ENCODE measurements around the gene ANKRD62. TPM values are rescaled to one million over a fixed set of nuclear protein-coding genes. Genes with fewer than 3 reads are reported as not detected.
"Not testable (repeated sequence)": the region's sequence is repeated elsewhere in the genome, so short reads cannot be mapped to it uniquely, and the experiment has no call there.

Gene ANKRD62
- total and polyA plus RNA-seq, 7 donors: 0.03 to 0.55 TPM; not detected in 5

GRCh38 chr18:12064086-12064763, 29.4 kb upstream of the ANKRD62 start:
- no peaks in the 10 kb centered on the region for H3K27me3 ChIP-seq
- intact Hi-C loops (cut with DNase I): no loop called here
- WGBS, 2 donors: 88 to 91% methylated on average over 7 of the region's 7 CpGs

DNA sequence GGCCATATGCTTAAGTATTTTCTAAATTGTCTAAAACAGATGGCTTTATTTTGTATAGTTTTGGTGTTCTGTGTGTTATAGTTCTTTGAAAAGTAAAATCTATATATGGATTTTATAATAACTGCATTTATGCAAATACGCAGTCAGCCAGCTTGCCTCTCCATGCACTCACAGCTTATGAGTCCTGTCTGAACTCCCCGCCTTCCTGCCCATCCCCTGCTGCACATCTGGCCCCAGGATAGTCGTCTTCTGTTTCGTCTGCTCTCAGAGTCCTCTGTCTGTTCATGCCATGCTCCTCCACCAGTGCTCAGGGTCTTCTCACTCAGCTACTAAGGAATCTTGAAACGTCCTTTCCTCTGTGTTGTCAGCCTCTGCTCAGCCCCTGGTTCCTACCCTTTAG, 28.2 kb upstream of the ANKRD62 start:
- no peaks in the 10 kb centered on the region for H3K36me3 ChIP-seq
- no peak overlapping the region for H3K4me3 ChIP-seq
- no peak for DNase-seq
- no peak overlapping the region for H3K27ac ChIP-seq
- no peaks in the 10 kb centered on the region for H3K9me3 ChIP-seq
- intact Hi-C loops (cut with DNase I): no loop called here
- TF ChIP-seq POLR2AphosphoS5 (IDR thresholded peaks at IDR 0.05) (no peak), EP300 (IDR thresholded peaks at IDR 0.05) (no peak), POLR2A (IDR thresholded peaks at IDR 0.05) (no peak), CTCF (IDR thresholded peaks at IDR 0.05) (no peak)
- no peaks in the 10 kb centered on the region for H3K4me1 ChIP-seq
- WGBS, 2 donors: 74 to 75% methylated on average over 5 of the region's 5 CpGs
- no peaks in the 10 kb centered on the region for H3K27me3 ChIP-seq

More at GRCh38 chr18:12064086-12064763, 29.4 kb upstream of the ANKRD62 start:
- H3K4me1 ChIP-seq: no peaks in the 10 kb centered on the region
- no peak for DNase-seq
- H3K4me3 ChIP-seq: no peak overlapping the region
- no peaks in the 10 kb centered on the region for H3K36me3 ChIP-seq
- TF ChIP-seq CTCF (IDR thresholded peaks at IDR 0.05) (no peak), EP300 (IDR thresholded peaks at IDR 0.05) (no peak), POLR2AphosphoS5 (IDR thresholded peaks at IDR 0.05) (no peak), POLR2A (IDR thresholded peaks at IDR 0.05) (no peak)
- H3K27ac ChIP-seq: no peak overlapping the region
- no peaks in the 10 kb centered on the region for H3K9me3 ChIP-seq

- intact Hi-C loops (cut with DNase I): no loop called here
- DNase-seq: peak; percentile 61
- Histone ChIP-seq H3K9me3 (no peaks in the 10 kb centered on the region), H3K27ac (no peak overlapping the region), H3K4me3 (no peak overlapping the region), H3K27me3 (no peaks in the 10 kb centered on the region), H3K36me3 (no peaks in the 10 kb centered on the region), H3K4me1 (no peaks in the 10 kb centered on the region)
- WGBS, 2 donors: 97% methylated on average over 47 of the region's 47 CpGs
- TF ChIP-seq EP300 (IDR thresholded peaks at IDR 0.05): no peak
- TF ChIP-seq CTCF (IDR thresholded peaks at IDR 0.05): no peak
- no peak for TF ChIP-seq POLR2A (IDR thresholded peaks at IDR 0.05)
- TF ChIP-seq POLR2AphosphoS5 (IDR thresholded peaks at IDR 0.05): no peak
These were observed 26.6 kb upstream of the ANKRD62 start for GRCh38 chr18:12066910-12067511.

DNA sequence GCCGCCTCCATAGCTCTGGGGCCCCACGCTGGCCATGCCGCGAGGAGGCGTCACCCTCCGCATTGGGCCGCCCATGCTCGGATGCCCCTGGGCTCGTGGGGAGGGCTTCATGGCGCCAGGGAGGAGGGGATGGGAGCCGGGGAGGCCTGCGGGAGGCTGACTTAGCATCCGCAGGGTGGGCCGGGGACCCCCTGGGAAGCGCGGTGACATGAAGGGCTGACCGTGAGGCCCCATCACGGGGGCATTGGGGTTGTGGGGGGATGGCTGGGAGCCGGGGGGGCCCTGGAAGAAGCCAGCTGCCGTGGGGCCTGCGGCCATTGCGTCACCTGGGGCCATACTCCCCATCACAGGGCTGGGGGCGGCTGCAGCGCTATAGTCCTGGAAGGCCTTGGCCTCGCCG, 26.0 kb upstream of the ANKRD62 start:
- intact Hi-C loops (cut with DNase I): no loop called here
- H3K9me3 ChIP-seq: no peaks in the 10 kb centered on the region
- H3K4me1 ChIP-seq: no peaks in the 10 kb centered on the region
- WGBS, 2 donors: 96 to 97% methylated on average over 26 of the region's 26 CpGs
- H3K27ac ChIP-seq: no peak overlapping the region
- H3K36me3 ChIP-seq: no peaks in the 10 kb centered on the region
- H3K27me3 ChIP-seq: no peaks in the 10 kb centered on the region
- H3K4me3 ChIP-seq: no peak overlapping the region
- TF ChIP-seq POLR2A (IDR thresholded peaks at IDR 0.05) (no peak), EP300 (IDR thresholded peaks at IDR 0.05) (no peak), CTCF (IDR thresholded peaks at IDR 0.05) (no peak), POLR2AphosphoS5 (IDR thresholded peaks at IDR 0.05) (no peak)
- no peak for DNase-seq

DNA sequence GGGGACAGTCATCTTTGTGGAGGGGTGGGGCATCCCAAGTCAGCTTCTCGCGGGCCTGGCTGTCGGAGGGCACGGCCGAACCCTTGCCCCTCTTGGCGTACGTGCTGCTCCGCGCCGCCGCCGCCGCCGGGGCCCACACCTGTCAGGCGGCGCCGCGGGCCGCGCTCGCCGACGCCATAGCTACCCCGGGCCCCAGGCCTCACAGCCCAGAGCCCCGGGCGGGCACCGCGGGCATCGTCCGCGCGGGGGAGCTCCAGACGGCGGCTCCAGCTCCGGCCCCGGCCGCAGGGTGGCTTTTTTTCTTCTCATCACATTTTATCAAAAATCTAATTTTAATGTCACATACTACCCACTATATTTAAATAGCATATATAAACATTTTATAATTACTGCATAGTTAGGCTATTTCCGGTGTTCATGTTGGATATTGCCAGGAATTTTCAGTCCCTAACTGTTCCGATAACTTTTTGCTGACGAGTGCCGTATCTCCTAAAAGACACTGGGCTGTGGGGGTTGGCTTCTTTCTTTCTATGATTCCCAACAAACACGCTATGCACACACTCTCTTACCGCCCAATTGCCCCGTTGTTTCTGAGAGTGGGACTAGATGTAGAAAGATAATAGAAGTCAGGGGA, 25.2 kb upstream of the ANKRD62 start:
- H3K9me3 ChIP-seq; H3K27ac ChIP-seq; H3K4me3 ChIP-seq; H3K27me3 ChIP-seq; H3K36me3 ChIP-seq; DNase-seq; intact Hi-C loops (cut with DNase I); H3K4me1 ChIP-seq: not testable (repeated sequence)
- WGBS, 2 donors: 71 to 85% methylated on average over 44 of the region's 44 CpGs

All from sigmoid colon (tissue), 7 donors.